Esophagus squamous epithelium (tissue), 4 donors: Measurements from ENCODE around the gene OR10G2.

Experiments used
- POLR2A ChIP-seq, 4 donors: fragments of 450-650 bp; IDR thresholded peaks; one replicate each; pipeline ENCODE4 v1.6.1; 2017; ENCODE audit warnings: antibody characterized with exemption in 4 of 4, mild to moderate bottlenecking in 4 of 4, moderate library complexity in 3 of 4
- TF ChIP-seq, protein P1 (sequence below), 6 experiments: fragments of 450-650 bp in 4 of 6; fragments of 200-600 bp in 2 of 6; sonication (generic) in 2 of 6; IDR thresholded peaks; one replicate each; pipeline ENCODE4 v1.5.1; 2016 to 2019; ENCODE audit warnings: antibody characterized with exemption in 6 of 6, mild to moderate bottlenecking in 4 of 6, moderate library complexity in 4 of 6

DNA sequence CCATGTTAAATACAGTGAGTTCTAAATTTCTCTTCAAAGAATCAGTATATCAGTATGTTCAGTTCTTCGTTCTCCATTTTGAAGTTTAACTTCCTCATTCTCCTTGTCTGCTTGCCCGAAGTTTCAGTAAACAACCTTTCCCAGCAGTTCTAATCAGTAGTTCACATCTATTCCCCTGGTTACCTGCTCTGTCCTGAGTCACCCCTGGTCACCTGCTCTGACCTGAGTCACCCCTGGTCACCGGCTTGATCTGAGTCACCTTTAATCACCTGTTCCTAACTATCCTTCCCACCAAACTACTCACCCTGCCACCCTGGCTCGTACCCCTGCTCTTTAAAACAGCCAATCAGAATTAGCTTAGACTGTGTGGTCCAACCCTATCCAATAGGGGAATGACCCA, 45.4 kb downstream of the OR10G2 start:
- no peak for TF ChIP-seq POLR2A (IDR thresholded peaks at IDR 0.05)
- TF ChIP-seq, protein P1, sequence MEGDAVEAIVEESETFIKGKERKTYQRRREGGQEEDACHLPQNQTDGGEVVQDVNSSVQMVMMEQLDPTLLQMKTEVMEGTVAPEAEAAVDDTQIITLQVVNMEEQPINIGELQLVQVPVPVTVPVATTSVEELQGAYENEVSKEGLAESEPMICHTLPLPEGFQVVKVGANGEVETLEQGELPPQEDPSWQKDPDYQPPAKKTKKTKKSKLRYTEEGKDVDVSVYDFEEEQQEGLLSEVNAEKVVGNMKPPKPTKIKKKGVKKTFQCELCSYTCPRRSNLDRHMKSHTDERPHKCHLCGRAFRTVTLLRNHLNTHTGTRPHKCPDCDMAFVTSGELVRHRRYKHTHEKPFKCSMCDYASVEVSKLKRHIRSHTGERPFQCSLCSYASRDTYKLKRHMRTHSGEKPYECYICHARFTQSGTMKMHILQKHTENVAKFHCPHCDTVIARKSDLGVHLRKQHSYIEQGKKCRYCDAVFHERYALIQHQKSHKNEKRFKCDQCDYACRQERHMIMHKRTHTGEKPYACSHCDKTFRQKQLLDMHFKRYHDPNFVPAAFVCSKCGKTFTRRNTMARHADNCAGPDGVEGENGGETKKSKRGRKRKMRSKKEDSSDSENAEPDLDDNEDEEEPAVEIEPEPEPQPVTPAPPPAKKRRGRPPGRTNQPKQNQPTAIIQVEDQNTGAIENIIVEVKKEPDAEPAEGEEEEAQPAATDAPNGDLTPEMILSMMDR (IDR thresholded peaks at IDR 0.05), result no peak
